Measurements from ENCODE around the gene DCTN4. TPM values are rescaled to one million over a fixed set of nuclear protein-coding genes. Genes with fewer than 3 reads are reported as not detected.
A peak's percentile ranks its signal among the peaks of the same experiment; 100 is the strongest.

The DCTN4 gene
- total and polyA plus RNA-seq, 2 experiments from 2014 or later: 15.4 to 41.8 TPM

- Histone ChIP-seq H3K9me2 (ENCODE audit: insufficient read depth) (no peaks in the 10 kb centered on the region), H3F3A (replicated peaks; ENCODE audit: low read depth) (no peaks in the 10 kb centered on the region), H3K4me1 (ENCODE audit: insufficient read depth) (no peaks in the 10 kb centered on the region), H3K27me3 (ENCODE audit: insufficient read depth) (no peaks in the 10 kb centered on the region), H2AFZ (peak overlapping the region; percentile 82), H3K4me2 (peak overlapping the region; percentile 73), H3K4me3 (peak overlapping the region; percentile 53), H3K27ac (ENCODE audit: low read depth) (no peak overlapping the region), H4K20me1 (replicated peaks; ENCODE audit: insufficient read depth) (no peaks in the 10 kb centered on the region; the same call in 1 of the 2 replicates), H3K79me2 (replicated peaks; ENCODE audit: insufficient read depth) (no peaks in the 10 kb centered on the region), H3K36me3 (ENCODE audit: insufficient read depth) (no peaks in the 10 kb centered on the region)
- peak overlapping the region; percentile 66; the same call in 1 of the 2 replicates for H3K27ac Mint-ChIP-seq
- TF ChIP-seq STAT1 (IDR thresholded peaks at IDR 0.05; ENCODE audit: unreplicated experiment) (no peak), NANOG (IDR thresholded peaks at IDR 0.05; ENCODE audit: borderline replicate concordance) (no peak), JUNB (IDR thresholded peaks at IDR 0.05; ENCODE audit: unreplicated experiment) (no peak), ZNF114 (CRISPR knock-in tag; IDR thresholded peaks at IDR 0.05) (no peak), POLR2AphosphoS5 (IDR thresholded peaks at IDR 0.05; ENCODE audit: low read depth) (no peak), CREB1 (CRISPR knock-in tag; IDR thresholded peaks at IDR 0.05; ENCODE audit: low read depth) (no peak), EZH2phosphoT487 (IDR thresholded peaks at IDR 0.05; ENCODE audit: unreplicated experiment) (no peak)
- TF ChIP-seq, protein P1, sequence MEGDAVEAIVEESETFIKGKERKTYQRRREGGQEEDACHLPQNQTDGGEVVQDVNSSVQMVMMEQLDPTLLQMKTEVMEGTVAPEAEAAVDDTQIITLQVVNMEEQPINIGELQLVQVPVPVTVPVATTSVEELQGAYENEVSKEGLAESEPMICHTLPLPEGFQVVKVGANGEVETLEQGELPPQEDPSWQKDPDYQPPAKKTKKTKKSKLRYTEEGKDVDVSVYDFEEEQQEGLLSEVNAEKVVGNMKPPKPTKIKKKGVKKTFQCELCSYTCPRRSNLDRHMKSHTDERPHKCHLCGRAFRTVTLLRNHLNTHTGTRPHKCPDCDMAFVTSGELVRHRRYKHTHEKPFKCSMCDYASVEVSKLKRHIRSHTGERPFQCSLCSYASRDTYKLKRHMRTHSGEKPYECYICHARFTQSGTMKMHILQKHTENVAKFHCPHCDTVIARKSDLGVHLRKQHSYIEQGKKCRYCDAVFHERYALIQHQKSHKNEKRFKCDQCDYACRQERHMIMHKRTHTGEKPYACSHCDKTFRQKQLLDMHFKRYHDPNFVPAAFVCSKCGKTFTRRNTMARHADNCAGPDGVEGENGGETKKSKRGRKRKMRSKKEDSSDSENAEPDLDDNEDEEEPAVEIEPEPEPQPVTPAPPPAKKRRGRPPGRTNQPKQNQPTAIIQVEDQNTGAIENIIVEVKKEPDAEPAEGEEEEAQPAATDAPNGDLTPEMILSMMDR (conservative IDR thresholded peaks at IDR 0.05; ENCODE audit: low read depth in 2 of 2): peak; percentile 66 to 68
- TF ChIP-seq, protein P2, sequence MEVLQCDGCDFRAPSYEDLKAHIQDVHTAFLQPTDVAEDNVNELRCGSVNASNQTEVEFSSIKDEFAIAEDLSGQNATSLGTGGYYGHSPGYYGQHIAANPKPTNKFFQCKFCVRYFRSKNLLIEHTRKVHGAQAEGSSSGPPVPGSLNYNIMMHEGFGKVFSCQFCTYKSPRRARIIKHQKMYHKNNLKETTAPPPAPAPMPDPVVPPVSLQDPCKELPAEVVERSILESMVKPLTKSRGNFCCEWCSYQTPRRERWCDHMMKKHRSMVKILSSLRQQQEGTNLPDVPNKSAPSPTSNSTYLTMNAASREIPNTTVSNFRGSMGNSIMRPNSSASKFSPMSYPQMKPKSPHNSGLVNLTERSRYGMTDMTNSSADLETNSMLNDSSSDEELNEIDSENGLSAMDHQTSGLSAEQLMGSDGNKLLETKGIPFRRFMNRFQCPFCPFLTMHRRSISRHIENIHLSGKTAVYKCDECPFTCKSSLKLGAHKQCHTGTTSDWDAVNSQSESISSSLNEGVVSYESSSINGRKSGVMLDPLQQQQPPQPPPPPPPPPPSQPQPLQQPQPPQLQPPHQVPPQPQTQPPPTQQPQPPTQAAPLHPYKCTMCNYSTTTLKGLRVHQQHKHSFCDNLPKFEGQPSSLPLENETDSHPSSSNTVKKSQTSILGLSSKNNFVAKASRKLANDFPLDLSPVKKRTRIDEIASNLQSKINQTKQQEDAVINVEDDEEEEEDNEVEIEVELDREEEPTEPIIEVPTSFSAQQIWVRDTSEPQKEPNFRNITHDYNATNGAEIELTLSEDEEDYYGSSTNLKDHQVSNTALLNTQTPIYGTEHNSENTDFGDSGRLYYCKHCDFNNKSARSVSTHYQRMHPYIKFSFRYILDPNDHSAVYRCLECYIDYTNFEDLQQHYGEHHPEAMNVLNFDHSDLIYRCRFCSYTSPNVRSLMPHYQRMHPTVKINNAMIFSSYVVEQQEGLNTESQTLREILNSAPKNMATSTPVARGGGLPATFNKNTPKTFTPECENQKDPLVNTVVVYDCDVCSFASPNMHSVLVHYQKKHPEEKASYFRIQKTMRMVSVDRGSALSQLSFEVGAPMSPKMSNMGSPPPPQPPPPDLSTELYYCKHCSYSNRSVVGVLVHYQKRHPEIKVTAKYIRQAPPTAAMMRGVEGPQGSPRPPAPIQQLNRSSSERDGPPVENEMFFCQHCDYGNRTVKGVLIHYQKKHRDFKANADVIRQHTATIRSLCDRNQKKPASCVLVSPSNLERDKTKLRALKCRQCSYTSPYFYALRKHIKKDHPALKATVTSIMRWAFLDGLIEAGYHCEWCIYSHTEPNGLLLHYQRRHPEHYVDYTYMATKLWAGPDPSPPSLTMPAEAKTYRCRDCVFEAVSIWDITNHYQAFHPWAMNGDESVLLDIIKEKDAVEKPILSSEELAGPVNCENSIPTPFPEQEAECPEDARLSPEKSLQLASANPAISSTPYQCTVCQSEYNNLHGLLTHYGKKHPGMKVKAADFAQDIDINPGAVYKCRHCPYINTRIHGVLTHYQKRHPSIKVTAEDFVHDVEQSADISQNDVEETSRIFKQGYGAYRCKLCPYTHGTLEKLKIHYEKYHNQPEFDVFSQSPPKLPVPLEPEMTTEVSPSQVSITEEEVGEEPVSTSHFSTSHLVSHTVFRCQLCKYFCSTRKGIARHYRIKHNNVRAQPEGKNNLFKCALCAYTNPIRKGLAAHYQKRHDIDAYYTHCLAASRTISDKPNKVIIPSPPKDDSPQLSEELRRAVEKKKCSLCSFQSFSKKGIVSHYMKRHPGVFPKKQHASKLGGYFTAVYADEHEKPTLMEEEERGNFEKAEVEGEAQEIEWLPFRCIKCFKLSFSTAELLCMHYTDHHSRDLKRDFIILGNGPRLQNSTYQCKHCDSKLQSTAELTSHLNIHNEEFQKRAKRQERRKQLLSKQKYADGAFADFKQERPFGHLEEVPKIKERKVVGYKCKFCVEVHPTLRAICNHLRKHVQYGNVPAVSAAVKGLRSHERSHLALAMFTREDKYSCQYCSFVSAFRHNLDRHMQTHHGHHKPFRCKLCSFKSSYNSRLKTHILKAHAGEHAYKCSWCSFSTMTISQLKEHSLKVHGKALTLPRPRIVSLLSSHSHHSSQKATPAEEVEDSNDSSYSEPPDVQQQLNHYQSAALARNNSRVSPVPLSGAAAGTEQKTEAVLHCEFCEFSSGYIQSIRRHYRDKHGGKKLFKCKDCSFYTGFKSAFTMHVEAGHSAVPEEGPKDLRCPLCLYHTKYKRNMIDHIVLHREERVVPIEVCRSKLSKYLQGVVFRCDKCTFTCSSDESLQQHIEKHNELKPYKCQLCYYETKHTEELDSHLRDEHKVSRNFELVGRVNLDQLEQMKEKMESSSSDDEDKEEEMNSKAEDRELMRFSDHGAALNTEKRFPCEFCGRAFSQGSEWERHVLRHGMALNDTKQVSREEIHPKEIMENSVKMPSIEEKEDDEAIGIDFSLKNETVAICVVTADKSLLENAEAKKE (CRISPR knock-in tag; IDR thresholded peaks at IDR 0.05): no peak
- H3K36me3 Mint-ChIP-seq (ENCODE audit: low read depth): no peaks in the 10 kb centered on the region
- DNase-seq (ENCODE audit: low spot score) (peak; percentile 86), ATAC-seq (peak; percentile 90)
- no peaks in the 10 kb centered on the region for H3K27me3 Mint-ChIP-seq (ENCODE audit: insufficient read depth, low read depth, poor library complexity)
- peak overlapping the region; percentile 77 for H3K4me3 Mint-ChIP-seq
- H3K4me1 Mint-ChIP-seq: peaks cover 6% of the 10 kb centered on the region; the same call in 2 of the 3 replicates
- H3K9me3 Mint-ChIP-seq: no peaks in the 10 kb centered on the region; the same call in 2 of the 3 replicates
Measured at GRCh38 chr5:150801117-150801927, 42.5 kb upstream of the DCTN4 start.
